NAMALWA (cell line): ENCODE data around the gene DCAF5.

Experiments
- DNase-seq: peaks from one replicate; pipeline ENCODE4 v3.0.0-alpha.2; 2015; ENCODE audit warnings: low spot score

DCAF5 gene

GRCh38 chr14:69003626-69004025, 149.3 kb downstream of the DCAF5 start:
- no peak for DNase-seq

GRCh38 chr14:69002069-69002468, 150.8 kb downstream of the DCAF5 start:
- no peak for DNase-seq

GRCh38 chr14:69001375-69001774, 151.5 kb downstream of the DCAF5 start:
- no peak for DNase-seq
